Measurements from ENCODE around the gene KRT27. TPM values are rescaled to one million over a fixed set of nuclear protein-coding genes. Genes with fewer than 3 reads are reported as not detected.

KRT27 gene
- total RNA-seq, 1 experiment from 2014 or later = not detected

DNA sequence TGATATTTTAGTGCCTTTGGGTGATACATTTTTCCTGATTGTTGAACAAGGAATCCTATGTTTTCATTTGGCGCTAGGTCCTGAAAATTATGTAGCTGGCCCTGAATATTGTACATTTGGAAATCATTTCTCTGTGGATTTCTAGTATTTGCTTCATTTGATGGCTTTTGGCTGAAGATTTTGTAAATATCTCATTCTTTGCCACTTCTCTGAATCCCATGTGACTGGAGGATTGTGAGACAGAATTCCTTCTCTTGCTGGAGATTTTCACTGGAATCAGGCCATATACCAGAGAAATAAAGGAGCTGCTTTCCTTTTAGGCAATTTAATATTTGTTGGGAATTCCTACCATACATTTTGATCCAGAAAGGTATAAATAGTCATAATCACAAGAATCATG, 8.8 kb upstream of the KRT27 start (continued):
- TF ChIP-seq ZFX (IDR thresholded peaks at IDR 0.05) = no peak
- TF ChIP-seq JUND (IDR thresholded peaks at IDR 0.05) = no peak
- no peak for TF ChIP-seq ELF1 (IDR thresholded peaks at IDR 0.05; ENCODE audit: borderline replicate concordance, low read depth)
- TF ChIP-seq YY1 (IDR thresholded peaks at IDR 0.05; ENCODE audit: extremely low read depth, insufficient replicate concordance, low read depth, low read length) = no peak
- TF ChIP-seq, protein P1, sequence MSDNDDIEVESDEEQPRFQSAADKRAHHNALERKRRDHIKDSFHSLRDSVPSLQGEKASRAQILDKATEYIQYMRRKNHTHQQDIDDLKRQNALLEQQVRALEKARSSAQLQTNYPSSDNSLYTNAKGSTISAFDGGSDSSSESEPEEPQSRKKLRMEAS (IDR thresholded peaks at IDR 0.05) = no peak
- TF ChIP-seq FOSL1 (IDR thresholded peaks at IDR 0.05; ENCODE audit: low read depth) = no peak
- no peak for TF ChIP-seq CBX3 (IDR thresholded peaks at IDR 0.05; ENCODE audit: low read depth)
- no peak for TF ChIP-seq POLR2AphosphoS5 (IDR thresholded peaks at IDR 0.05; ENCODE audit: low read depth, low read length)
- TF ChIP-seq, protein P2, sequence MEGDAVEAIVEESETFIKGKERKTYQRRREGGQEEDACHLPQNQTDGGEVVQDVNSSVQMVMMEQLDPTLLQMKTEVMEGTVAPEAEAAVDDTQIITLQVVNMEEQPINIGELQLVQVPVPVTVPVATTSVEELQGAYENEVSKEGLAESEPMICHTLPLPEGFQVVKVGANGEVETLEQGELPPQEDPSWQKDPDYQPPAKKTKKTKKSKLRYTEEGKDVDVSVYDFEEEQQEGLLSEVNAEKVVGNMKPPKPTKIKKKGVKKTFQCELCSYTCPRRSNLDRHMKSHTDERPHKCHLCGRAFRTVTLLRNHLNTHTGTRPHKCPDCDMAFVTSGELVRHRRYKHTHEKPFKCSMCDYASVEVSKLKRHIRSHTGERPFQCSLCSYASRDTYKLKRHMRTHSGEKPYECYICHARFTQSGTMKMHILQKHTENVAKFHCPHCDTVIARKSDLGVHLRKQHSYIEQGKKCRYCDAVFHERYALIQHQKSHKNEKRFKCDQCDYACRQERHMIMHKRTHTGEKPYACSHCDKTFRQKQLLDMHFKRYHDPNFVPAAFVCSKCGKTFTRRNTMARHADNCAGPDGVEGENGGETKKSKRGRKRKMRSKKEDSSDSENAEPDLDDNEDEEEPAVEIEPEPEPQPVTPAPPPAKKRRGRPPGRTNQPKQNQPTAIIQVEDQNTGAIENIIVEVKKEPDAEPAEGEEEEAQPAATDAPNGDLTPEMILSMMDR (IDR thresholded peaks at IDR 0.05 in 2 of 3, conservative IDR thresholded peaks at IDR 0.05 in 1 of 3; ENCODE audit: borderline replicate concordance in 1 of 3, insufficient read depth in 1 of 3, low read depth in 2 of 3, low read length in 2 of 3) = no peak
- TF ChIP-seq POLR2A (IDR thresholded peaks at IDR 0.05; ENCODE audit: borderline replicate concordance, extremely low read depth, insufficient read depth, insufficient read length) = no peak
- TF ChIP-seq CEBPB (IDR thresholded peaks at IDR 0.05; ENCODE audit: low read depth) = no peak

DNA sequence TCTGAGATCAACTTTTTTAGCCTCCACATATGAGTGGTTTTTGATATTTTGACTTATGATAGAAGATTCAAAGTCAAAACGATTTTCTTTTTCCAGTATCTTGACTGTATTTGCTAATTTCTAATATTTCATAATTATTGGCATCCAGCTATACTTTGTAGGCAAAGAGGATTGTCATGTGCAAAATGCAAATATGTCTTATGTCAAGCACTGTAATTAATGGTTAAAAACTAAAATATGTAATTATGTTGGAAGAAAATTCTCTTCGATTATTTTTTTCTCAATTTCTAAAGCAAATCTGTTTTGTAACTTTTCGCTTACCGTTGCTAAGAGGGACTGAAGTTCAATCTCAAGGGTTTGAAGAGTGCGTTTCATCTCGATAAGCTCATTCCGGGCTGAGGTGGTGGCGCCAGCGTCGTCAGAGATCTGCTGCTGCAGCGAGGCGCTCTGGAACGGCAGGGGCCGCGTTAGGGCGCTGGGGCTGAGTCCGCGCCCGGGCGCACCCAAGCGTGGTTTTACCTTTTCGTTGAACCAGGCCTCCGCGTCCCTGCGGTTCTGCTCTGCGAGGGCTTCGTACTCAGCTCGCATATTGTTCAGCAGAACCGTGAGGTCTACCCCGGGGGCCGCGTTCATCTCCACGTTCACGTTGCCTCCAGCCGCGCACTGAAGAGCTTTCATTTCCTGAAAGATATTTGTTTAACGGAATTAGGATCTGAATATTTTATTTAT, 3.0 kb downstream of the KRT27 start:
- no peak overlapping the region for H3K9ac ChIP-seq (ENCODE audit: low read length)
- no peak overlapping the region for H2AFZ ChIP-seq (ENCODE audit: low read depth, low read length, poor library complexity, severe bottlenecking)
- H3K4me3 ChIP-seq (replicated peaks in 1 of 2; ENCODE audit: low read depth in 1 of 2, low read length in 2 of 2) = no peak overlapping the region
- H3K4me2 ChIP-seq (ENCODE audit: low read length) = no peak overlapping the region
- ATAC-seq = no peak
- H4K20me1 ChIP-seq (ENCODE audit: insufficient read depth) = no peaks in the 10 kb centered on the region
- H3K9me3 ChIP-seq (ENCODE audit: control insufficient read depth in 1 of 2, insufficient read depth in 1 of 2, low read depth in 1 of 2, low read length in 2 of 2) = no peaks in the 10 kb centered on the region
- H3K27me3 ChIP-seq (ENCODE audit: insufficient read depth, low read length) = no peaks in the 10 kb centered on the region
- H3K4me1 ChIP-seq (ENCODE audit: control insufficient read depth in 1 of 2, insufficient read depth in 2 of 2, low read length in 2 of 2) = no peaks in the 10 kb centered on the region
- POLR2A ChIA-PET = no interaction called here
- TF ChIP-seq RAD21 (IDR thresholded peaks at IDR 0.05; ENCODE audit: low read depth) (no peak), POLR2A (IDR thresholded peaks at IDR 0.05; ENCODE audit: borderline replicate concordance, extremely low read depth, insufficient read depth, insufficient read length) (no peak), EZH2phosphoT487 (IDR thresholded peaks at IDR 0.05; ENCODE audit: borderline replicate concordance) (no peak), JUND (IDR thresholded peaks at IDR 0.05) (no peak), ZFX (IDR thresholded peaks at IDR 0.05) (no peak), SP1 (IDR thresholded peaks at IDR 0.05; ENCODE audit: low read depth) (no peak), TCF7L2 (IDR thresholded peaks at IDR 0.05; ENCODE audit: borderline replicate concordance, extremely low read depth, insufficient read depth, insufficient read length) (no peak), SRF (IDR thresholded peaks at IDR 0.05; ENCODE audit: low read depth) (no peak), EGR1 (IDR thresholded peaks at IDR 0.05; ENCODE audit: low read depth) (no peak)
- TF ChIP-seq, protein P3, sequence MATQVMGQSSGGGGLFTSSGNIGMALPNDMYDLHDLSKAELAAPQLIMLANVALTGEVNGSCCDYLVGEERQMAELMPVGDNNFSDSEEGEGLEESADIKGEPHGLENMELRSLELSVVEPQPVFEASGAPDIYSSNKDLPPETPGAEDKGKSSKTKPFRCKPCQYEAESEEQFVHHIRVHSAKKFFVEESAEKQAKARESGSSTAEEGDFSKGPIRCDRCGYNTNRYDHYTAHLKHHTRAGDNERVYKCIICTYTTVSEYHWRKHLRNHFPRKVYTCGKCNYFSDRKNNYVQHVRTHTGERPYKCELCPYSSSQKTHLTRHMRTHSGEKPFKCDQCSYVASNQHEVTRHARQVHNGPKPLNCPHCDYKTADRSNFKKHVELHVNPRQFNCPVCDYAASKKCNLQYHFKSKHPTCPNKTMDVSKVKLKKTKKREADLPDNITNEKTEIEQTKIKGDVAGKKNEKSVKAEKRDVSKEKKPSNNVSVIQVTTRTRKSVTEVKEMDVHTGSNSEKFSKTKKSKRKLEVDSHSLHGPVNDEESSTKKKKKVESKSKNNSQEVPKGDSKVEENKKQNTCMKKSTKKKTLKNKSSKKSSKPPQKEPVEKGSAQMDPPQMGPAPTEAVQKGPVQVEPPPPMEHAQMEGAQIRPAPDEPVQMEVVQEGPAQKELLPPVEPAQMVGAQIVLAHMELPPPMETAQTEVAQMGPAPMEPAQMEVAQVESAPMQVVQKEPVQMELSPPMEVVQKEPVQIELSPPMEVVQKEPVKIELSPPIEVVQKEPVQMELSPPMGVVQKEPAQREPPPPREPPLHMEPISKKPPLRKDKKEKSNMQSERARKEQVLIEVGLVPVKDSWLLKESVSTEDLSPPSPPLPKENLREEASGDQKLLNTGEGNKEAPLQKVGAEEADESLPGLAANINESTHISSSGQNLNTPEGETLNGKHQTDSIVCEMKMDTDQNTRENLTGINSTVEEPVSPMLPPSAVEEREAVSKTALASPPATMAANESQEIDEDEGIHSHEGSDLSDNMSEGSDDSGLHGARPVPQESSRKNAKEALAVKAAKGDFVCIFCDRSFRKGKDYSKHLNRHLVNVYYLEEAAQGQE (IDR thresholded peaks at IDR 0.05; ENCODE audit: low read depth) = no peak
- TF ChIP-seq, protein P4, sequence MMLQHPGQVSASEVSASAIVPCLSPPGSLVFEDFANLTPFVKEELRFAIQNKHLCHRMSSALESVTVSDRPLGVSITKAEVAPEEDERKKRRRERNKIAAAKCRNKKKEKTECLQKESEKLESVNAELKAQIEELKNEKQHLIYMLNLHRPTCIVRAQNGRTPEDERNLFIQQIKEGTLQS (IDR thresholded peaks at IDR 0.05) = no peak
- H3K36me3 ChIP-seq (ENCODE audit: control insufficient read depth in 1 of 2, insufficient read depth in 2 of 2, low read length in 2 of 2) = no peaks in the 10 kb centered on the region
- no peaks in the 10 kb centered on the region for H3K79me2 ChIP-seq (ENCODE audit: insufficient read depth, low read length)
- H3K27ac ChIP-seq (ENCODE audit: low read depth, low read length) = no peak overlapping the region
- CTCF ChIA-PET = no interaction called here
- H3K9me2 ChIP-seq (ENCODE audit: insufficient read depth) = no peaks in the 10 kb centered on the region
- intact Hi-C loops (cut with micrococcal nuclease) = no loop called here
- DNase-seq (ENCODE audit: low read depth, low spot score) = no peak
- RAD21 ChIA-PET (ENCODE audit: low non-redundant PET in 1 of 2, low total read pairs in 2 of 2, uncharacterized antibody in 2 of 2, unreplicated experiment in 2 of 2) = no interaction called here
- BruUV-seq (replicated peaks) = no TSS peak

Measured in HCT116 (cell line).